Activated CD8-positive, alpha-beta memory T cell treated with anti-CD3 and anti-CD28 coated beads, Interleukin-2, amount 50 U/mL, for 1 hour (primary cell): Measurements from ENCODE around the gene TRA2B.
"Not testable (repeated sequence)": the region's sequence is repeated elsewhere in the genome, so short reads cannot be mapped to it uniquely, and the experiment has no call there.

ENCODE experiments used
- DNase-seq: peaks from one replicate; pipeline ENCODE4 v3.0.0-alpha.2; 2020; ENCODE audit errors: extremely low read depth

Gene TRA2B

GRCh38 chr3:185927501-185928200 lies 10.2 kb downstream of the TRA2B start:
- DNase-seq: no peak

DNA sequence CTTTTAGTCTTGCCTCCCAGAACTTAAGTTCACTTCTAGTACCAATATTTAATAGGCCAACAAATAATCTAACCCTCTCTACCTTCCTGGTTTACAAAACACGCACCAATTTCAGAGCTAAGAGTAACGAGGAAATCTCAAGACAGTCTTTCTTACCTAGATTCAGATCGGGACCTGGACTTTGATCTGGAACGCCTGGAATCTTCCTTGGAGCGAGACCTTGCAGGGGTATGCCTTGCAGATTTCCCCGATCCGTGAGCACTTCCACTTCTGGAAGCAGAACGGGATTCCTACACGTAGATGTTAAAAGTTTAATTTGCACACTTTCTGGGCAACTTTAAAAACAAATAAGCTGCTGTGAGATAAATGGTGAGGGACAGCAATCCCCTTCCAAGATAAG lies 11.4 kb downstream of the TRA2B start:
- DNase-seq: no peak

- no peak for DNase-seq
Measured at GRCh38 chr3:185925353-185925752, 12.5 kb downstream of the TRA2B start.

DNA sequence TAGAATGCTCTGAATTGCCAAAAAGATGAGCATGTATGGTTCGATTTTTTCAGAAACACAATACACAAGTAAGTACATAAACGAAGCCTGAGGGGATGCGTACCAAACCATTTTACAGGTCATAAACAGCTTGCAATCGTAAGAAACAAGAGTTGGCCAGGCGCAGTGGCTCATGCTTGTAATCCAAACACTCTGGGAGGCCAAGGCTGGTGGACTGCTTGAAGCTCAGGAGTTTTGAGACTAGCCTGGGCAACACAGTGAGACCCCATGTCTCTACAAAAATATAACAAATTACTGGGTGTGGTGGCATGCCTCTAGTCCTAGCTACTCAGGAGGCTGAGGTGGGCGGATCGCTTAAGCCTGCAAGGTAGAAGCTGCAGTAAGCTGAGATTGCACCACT lies 13.4 kb downstream of the TRA2B start:
- no peak for DNase-seq

DNA sequence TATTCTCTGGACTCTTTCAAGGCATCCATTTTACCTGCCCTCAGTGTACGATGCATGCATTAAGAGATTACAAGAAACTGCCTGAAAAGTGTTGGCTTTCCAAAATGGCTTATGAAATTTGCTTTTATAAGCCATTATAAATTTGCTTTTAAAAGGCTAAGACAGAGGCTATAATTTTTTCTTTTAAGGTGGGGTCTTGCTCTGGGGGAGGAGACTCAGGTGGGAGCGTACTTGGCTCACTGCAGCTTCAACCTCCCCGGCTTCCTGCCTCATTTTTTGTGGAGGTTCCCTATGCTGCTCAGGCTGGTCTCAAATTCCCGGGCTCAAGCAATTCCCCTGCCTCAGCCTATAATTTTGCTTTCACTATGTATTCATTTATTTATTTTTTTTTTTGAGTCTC lies 17.6 kb downstream of the TRA2B start:
- no peak for DNase-seq

DNA sequence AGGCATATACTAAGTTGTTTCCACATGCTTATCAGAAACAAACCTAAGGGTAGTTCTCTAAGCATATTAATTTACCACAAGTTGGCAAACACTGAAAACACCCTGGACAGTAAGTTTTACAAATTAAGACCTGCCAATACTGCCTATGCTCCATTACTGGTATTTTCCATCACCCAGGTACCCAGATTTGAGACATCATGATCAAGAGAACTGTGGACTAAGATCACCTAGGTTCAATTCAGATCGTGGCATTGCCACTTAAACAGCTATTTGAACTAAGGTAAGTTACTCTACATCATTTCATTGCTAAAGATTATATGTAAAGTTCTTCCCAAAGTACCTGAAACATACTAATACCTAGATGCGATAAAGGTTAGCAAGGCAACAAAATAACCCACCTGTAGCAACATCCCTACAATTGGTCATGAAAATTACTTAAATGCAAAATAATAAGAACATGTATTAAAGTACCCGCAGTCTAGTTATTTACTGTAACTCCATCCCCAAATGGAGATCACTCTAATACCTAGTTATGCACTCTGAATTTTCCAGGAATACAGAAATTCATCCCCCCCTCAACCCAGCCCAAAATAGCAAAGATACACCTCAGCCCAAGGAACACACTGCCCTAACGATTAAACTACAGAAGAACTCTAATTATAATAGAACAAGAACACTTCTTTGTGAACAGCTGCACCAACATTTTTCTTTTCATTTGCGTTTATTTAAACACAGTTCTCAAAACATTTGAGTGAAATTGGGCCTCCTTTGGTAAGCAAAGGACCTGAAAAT lies 21.6 kb downstream of the TRA2B start:
- DNase-seq: no peak

GRCh38 chr3:185915642-185916041 lies 22.2 kb downstream of the TRA2B start:
- no peak for DNase-seq

GRCh38 chr3:185914911-185915629 lies 22.7 kb downstream of the TRA2B start:
- DNase-seq: no peak

DNA sequence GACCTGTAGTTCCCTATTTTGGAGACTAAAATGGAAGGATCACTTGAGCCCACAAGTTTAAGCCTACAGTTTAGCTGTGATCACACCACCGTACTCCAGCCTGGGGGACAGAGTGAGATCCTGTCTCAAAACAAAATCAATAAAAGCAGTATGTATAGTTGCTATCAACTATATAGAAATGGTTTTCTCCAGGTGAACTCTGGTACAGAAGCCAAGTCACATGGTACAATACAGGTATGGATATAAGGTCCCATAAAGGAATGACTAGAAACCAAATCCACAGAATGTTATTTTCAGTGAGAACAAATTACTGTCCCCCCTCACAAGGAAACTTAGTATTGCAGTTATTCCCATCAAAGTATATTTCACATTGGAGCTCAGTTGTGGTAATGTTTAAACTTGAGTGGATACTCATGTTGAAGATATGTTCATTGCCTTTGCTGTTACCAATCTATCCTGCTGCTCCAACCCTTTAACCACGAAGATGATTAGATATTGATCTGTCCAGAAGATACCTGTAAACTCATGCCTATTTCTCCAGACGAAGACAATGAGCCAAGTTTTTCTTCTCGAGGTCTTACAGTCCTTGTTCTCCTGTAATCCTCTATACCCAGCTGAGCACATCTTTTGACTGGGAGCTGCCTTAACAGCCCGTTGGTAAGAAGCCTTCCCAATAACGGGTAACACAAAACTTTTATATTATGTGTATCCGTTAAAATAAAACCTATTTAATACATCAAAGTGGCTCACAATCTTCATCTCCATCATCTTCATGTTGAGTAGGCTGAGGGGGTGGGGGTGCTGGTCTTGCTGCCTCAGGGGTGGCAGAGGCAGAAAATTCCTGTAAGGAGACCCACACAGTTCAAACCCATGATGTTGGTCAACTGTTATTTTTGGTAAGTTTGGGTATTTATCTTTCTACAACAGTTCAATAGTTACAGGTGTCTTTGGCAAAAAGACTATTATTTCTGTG lies 24.6 kb downstream of the TRA2B start:
- no peak for DNase-seq

DNA sequence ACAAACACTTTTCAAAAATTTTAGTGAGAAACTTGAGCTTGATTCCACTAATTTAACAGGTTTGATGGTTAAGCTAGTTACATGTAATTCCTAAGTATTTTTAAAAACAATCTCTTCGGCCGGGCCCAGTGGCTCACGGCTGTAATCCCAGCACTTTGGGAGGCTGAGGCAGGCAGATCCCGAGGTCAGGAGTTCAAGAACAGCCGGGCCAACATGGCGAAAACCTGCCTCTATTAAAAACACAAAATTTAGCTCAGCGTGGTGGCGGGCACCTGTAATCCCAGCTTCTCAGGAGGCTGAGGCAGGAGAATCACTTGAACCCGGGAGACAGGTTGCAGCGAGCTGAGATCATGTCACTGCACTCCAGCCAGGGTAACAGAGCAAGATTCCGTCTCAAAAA lies 25.3 kb downstream of the TRA2B start:
- no peak for DNase-seq

DNA sequence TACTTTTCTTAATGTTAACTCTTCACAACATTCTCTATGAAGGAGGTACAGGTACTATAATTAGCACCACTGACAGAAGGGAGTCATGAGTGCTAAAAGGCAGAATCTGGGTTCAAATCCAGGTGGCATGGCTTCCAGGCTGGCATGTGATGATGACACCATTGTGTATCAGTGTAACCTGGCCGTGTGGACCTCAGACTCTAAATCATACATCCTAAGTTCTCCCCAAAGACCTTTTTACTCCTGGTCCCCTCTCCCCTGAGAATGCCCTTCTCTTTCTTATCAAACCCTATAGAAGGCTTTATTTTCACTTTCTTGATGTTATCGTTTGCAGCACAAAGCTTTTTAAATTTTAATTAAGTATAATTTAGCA lies 26.8 kb downstream of the TRA2B start:
- not testable (repeated sequence) for DNase-seq

- DNase-seq: not testable (repeated sequence)
Measured at GRCh38 chr3:185910322-185911075, 27.3 kb downstream of the TRA2B start.

DNA sequence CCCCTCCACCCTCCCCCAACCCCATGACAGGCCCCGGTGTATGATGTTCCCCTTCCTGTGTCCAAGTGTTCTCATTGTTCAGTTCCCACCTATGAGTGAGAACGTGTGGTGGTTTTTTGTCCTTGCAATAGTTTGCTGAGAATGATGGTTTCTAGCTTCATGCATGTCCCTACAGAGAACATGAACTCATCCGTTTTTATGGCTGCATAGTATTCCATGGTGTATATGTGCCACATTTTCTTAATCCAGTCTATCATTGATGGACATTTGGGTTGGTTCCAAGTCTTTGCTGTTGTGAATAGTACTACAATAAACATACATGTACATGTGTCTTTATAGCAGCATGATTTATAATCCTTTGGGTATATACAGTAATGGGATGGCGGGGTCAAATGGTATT lies 27.9 kb downstream of the TRA2B start:
- not testable (repeated sequence) for DNase-seq

- no peak for DNase-seq
Measured at GRCh38 chr3:185900228-185900627, 37.6 kb downstream of the TRA2B start.

- no peak for DNase-seq
Measured at GRCh38 chr3:185896636-185897035, 41.2 kb downstream of the TRA2B start.

DNA sequence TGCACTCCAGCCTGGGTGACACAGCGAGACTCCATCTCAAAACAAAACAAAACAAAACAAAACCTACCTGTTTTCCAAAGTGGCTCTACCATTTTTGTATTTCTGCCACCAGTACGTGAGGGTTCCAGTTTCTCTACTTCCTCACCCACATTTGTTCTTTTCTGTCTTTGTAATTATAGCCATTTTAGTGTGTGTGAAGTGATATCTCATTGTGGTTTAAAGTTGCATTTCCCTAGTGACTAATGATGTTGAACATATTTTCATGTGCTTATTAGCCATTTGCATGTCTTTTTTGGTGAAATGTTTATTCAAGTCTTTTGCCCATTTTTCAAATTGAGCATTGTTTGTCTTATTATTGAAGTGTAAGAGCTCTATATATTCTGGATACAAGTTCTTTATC lies 50.7 kb downstream of the TRA2B start:
- no peak for DNase-seq

GRCh38 chr3:185884641-185885040 lies 53.2 kb downstream of the TRA2B start:
- no peak for DNase-seq

GRCh38 chr3:185881926-185882325 lies 55.9 kb downstream of the TRA2B start:
- no peak for DNase-seq

DNA sequence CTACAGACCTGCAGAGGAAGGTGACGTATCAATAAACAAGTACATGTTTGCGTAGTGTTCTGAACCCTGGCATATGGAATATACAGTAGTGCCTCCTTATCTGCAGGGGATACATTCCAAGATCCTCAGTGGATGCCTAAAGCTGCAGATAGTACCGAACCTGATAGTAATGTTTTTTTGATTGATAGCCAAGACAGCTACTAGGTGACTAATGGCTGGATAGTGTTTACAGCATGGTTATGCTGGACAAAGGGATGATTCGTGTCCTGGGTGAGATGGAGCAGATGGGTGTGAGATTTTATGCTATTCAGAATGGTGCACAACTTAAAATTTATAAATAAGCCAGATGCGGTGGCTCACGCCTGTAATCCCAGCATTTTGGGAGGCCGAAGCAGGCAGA lies 57.2 kb downstream of the TRA2B start:
- no peak for DNase-seq

DNA sequence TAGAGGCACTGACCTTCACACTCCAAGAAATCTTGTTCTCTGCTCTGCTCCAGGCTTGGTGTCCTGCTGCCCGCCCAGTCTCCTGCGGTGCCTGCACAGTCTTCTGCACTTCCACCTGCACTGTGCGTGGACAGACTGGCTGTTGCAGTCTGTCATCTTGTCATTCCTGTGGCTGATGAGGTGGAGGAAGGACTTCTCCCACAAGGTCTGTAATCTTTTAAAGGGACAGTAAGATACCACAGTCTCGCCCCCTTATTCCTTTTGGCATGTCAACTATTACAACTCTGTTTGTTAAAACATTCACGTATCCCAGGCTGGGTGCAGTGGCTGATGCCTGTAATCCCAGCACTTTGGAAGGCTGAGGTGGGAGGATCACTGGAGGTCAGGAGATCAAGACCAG lies 58.9 kb downstream of the TRA2B start:
- no peak for DNase-seq

- DNase-seq: no peak
Measured at GRCh38 chr3:185874119-185874518, 63.7 kb downstream of the TRA2B start.
